C1 segment of cervical spinal cord (tissue), 14 donors: ENCODE results near the gene INPP4A.

ENCODE experiments used
- DNase-seq, 14 donors: peaks; one replicate each; lab custom pipeline; 2025; lab: John Stamatoyannopoulos, UW

INPP4A gene

GRCh38 chr2:98540536-98540935 is 95.9 kb downstream of the INPP4A start:
- no peak for DNase-seq

GRCh38 chr2:98541489-98541888 is 96.8 kb downstream of the INPP4A start:
- DNase-seq: no peak

- DNase-seq: no peak
These were observed 97.2 kb downstream of the INPP4A start for GRCh38 chr2:98541906-98542305.

- DNase-seq: no peak
These were observed 98.6 kb downstream of the INPP4A start for GRCh38 chr2:98543214-98543613.

- DNase-seq: no peak
These were observed 99.2 kb downstream of the INPP4A start for GRCh38 chr2:98543842-98544241.

GRCh38 chr2:98545591-98545990 is 100.9 kb downstream of the INPP4A start:
- DNase-seq: peak in 1 of 14 donors; percentile 41

GRCh38 chr2:98546186-98546585 is 101.5 kb downstream of the INPP4A start:
- DNase-seq: no peak

- peak in 1 of 14 donors; percentile 69 for DNase-seq
These were observed 102.6 kb downstream of the INPP4A start for GRCh38 chr2:98547092-98547790.

GRCh38 chr2:98548920-98549818 is 104.5 kb downstream of the INPP4A start:
- no peak for DNase-seq

- DNase-seq: no peak
These were observed 105.5 kb downstream of the INPP4A start for GRCh38 chr2:98550165-98550564.

GRCh38 chr2:98551316-98551715 is 106.7 kb downstream of the INPP4A start:
- DNase-seq: no peak

- DNase-seq: no peak
These were observed 108.0 kb downstream of the INPP4A start for GRCh38 chr2:98552499-98553179.

- DNase-seq: no peak
These were observed 109.6 kb downstream of the INPP4A start for GRCh38 chr2:98554116-98554861.

- DNase-seq: peak in 1 of 14 donors; percentile 8
These were observed 111.0 kb downstream of the INPP4A start for GRCh38 chr2:98555696-98556095.

- DNase-seq: no peak
These were observed 111.8 kb downstream of the INPP4A start for GRCh38 chr2:98556344-98557033.

- DNase-seq: no peak
These were observed 114.3 kb downstream of the INPP4A start for GRCh38 chr2:98558852-98559530.

- no peak for DNase-seq
These were observed 114.9 kb downstream of the INPP4A start for GRCh38 chr2:98559581-98559980.

GRCh38 chr2:98560256-98560771 is 115.7 kb downstream of the INPP4A start:
- DNase-seq: no peak

GRCh38 chr2:98561018-98561417 is 116.4 kb downstream of the INPP4A start:
- DNase-seq: no peak
